Measurements from ENCODE around the gene ATP8A2.
"Not testable (repeated sequence)": the region's sequence is repeated elsewhere in the genome, so short reads cannot be mapped to it uniquely, and the experiment has no call there.

The ATP8A2 gene

DNA sequence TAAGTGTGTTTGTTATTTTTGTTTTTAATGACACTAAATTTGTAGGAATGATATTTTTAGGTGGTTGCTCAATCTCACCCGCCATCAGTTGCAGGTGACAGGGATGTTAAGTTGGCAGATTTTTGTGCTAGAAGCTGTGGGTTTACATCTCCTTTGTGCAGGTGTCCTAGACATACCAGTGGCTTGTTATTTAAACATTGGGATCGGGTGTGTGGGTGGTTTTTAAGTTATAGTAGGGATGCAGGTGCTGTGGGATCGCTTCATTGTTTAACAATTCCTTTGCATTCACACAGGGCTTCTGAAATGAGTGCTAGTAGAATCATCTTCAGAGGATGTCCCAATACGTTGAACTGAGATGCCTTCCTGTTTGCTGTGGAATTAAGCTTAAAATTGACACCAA lies 580.1 kb downstream of the ATP8A2 start:
- in situ Hi-C loops (cut with HindIII; ENCODE audit: low sequenced_read_pairs), result no loop called here
- DNase-seq (ENCODE audit: low read depth, low spot score), result no peak
- H3K4me3 ChIP-seq (ENCODE audit: low read depth, low read length), result no peak overlapping the region
- TF ChIP-seq CTCF (IDR thresholded peaks at IDR 0.05; ENCODE audit: low read depth, low read length), result no peak

GRCh38 chr13:25954080-25954479 lies 582.3 kb downstream of the ATP8A2 start:
- in situ Hi-C loops (cut with HindIII; ENCODE audit: low sequenced_read_pairs); DNase-seq (ENCODE audit: low read depth, low spot score); H3K4me3 ChIP-seq (ENCODE audit: low read depth, low read length): not testable (repeated sequence)

DNA sequence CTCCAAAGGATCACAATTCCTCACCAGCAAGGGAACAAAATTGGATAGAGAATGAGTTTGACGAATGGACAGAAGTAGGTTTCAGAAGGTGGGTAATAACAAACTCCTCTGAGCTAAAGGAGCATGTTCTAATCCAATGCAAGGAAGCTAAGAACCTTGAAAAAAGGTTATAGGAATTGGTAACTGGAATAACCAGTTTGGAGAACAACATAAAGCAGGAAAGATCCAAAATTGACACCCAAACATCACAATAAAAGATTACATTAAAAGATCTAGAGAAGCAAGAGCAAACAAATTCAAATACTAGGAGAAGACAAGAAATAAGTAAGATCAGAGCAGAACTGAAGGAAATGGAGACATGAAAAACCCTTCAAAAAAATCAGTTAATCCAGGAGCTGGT lies 583.2 kb downstream of the ATP8A2 start:
- DNase-seq (ENCODE audit: low read depth, low spot score); H3K4me3 ChIP-seq (ENCODE audit: low read depth, low read length); in situ Hi-C loops (cut with HindIII; ENCODE audit: low sequenced_read_pairs): not testable (repeated sequence)

GRCh38 chr13:25958986-25959385 lies 587.2 kb downstream of the ATP8A2 start:
- no peak for TF ChIP-seq CTCF (IDR thresholded peaks at IDR 0.05; ENCODE audit: low read depth, low read length)
- DNase-seq (ENCODE audit: low read depth, low spot score), result no peak
- H3K4me3 ChIP-seq (ENCODE audit: low read depth, low read length), result no peak overlapping the region
- in situ Hi-C loops (cut with HindIII; ENCODE audit: low sequenced_read_pairs), result no loop called here

GRCh38 chr13:25961294-25961693 lies 589.5 kb downstream of the ATP8A2 start:
- TF ChIP-seq CTCF (IDR thresholded peaks at IDR 0.05; ENCODE audit: low read depth, low read length), result no peak
- in situ Hi-C loops (cut with HindIII; ENCODE audit: low sequenced_read_pairs), result no loop called here
- DNase-seq (ENCODE audit: low read depth, low spot score), result no peak
- no peak overlapping the region for H3K4me3 ChIP-seq (ENCODE audit: low read depth, low read length)

DNA sequence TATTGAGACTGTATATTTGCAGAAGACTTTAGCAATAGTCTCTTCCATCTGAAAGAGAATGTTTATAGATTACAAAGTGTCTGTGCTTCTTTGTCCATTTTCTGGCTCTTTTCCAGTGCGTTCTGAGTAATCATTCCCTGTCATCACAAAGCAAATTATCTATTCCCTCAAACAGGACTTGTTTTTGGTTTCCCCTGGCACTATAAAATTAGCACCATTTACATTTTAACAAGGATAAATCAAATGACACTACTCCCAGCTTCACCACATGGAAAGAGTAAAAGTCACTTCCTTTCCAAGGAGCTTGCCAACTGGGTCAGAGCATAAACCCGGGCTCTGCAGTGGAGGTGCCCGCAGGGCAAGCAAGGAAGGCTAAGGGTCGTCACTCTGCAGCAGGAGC lies 591.9 kb downstream of the ATP8A2 start:
- no peak for TF ChIP-seq CTCF (IDR thresholded peaks at IDR 0.05; ENCODE audit: low read depth, low read length)
- H3K4me3 ChIP-seq (ENCODE audit: low read depth, low read length), result no peak overlapping the region
- in situ Hi-C loops (cut with HindIII; ENCODE audit: low sequenced_read_pairs), result no loop called here
- DNase-seq (ENCODE audit: low read depth, low spot score), result no peak

GRCh38 chr13:25965596-25965995 lies 593.8 kb downstream of the ATP8A2 start:
- no peak overlapping the region for H3K4me3 ChIP-seq (ENCODE audit: low read depth, low read length)
- in situ Hi-C loops (cut with HindIII; ENCODE audit: low sequenced_read_pairs), result no loop called here
- no peak for TF ChIP-seq CTCF (IDR thresholded peaks at IDR 0.05; ENCODE audit: low read depth, low read length)
- DNase-seq (ENCODE audit: low read depth, low spot score), result no peak

- TF ChIP-seq CTCF (IDR thresholded peaks at IDR 0.05; ENCODE audit: low read depth, low read length), result no peak
- in situ Hi-C loops (cut with HindIII; ENCODE audit: low sequenced_read_pairs), result no loop called here
- no peak overlapping the region for H3K4me3 ChIP-seq (ENCODE audit: low read depth, low read length)
- no peak for DNase-seq (ENCODE audit: low read depth, low spot score)
Measured at GRCh38 chr13:25966086-25966485, 594.3 kb downstream of the ATP8A2 start.
